ENCODE data around the gene C1orf105.

DNA sequence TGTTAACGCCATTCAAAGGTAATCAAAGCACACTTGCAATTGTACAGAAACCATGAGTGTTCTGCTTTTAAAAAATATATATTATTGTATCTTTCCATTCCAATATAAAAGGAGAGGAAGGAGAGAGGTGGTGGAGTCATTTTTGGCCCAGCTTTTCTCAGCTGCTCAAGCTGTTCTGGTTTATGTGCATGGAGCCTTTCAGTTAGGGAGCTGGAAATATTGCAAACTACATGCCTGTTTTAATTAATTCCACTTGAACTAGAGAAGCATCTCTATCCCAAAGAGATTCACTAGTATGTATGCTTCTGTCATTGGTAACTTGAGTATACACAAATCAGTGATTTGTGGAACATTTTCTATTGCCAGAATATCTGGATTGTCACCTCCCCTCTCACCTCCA lies 28.5 kb upstream of the C1orf105 start:
- TF ChIP-seq, protein P1, sequence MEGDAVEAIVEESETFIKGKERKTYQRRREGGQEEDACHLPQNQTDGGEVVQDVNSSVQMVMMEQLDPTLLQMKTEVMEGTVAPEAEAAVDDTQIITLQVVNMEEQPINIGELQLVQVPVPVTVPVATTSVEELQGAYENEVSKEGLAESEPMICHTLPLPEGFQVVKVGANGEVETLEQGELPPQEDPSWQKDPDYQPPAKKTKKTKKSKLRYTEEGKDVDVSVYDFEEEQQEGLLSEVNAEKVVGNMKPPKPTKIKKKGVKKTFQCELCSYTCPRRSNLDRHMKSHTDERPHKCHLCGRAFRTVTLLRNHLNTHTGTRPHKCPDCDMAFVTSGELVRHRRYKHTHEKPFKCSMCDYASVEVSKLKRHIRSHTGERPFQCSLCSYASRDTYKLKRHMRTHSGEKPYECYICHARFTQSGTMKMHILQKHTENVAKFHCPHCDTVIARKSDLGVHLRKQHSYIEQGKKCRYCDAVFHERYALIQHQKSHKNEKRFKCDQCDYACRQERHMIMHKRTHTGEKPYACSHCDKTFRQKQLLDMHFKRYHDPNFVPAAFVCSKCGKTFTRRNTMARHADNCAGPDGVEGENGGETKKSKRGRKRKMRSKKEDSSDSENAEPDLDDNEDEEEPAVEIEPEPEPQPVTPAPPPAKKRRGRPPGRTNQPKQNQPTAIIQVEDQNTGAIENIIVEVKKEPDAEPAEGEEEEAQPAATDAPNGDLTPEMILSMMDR (IDR thresholded peaks at IDR 0.05) = no peak
- TF ChIP-seq POLR2A (IDR thresholded peaks at IDR 0.05) = no peak
- no peak for TF ChIP-seq EP300 (IDR thresholded peaks at IDR 0.05)
